Mononuclear cell (primary cell): ENCODE measurements around the gene TH. TPM values are rescaled to one million over a fixed set of nuclear protein-coding genes. Genes with fewer than 3 reads are reported as not detected.

Experiments
- H3K27me3 ChIP-seq: 2 replicates; pipeline ENCODE4 v1.6.0; 2011; ENCODE audit warnings: low read length, control low read depth; ENCODE audit not compliant: insufficient read depth
- H3K4me1 ChIP-seq: 2 replicates; pipeline ENCODE4 v1.5.1; 2011; ENCODE audit warnings: mild to moderate bottlenecking, low read length, control low read depth; ENCODE audit not compliant: insufficient read depth
- H3K4me3 ChIP-seq: 2 replicates; pipeline ENCODE4 v1.5.1; 2011; ENCODE audit warnings: mild to moderate bottlenecking, low read length, moderate library complexity
- H3K9me3 ChIP-seq: 2 replicates; pipeline ENCODE4 v1.5.1; 2011; ENCODE audit warnings: low read depth, mild to moderate bottlenecking, control low read depth, low read length
- total RNA-seq: library from RNA; depleted of rRNA; stranded (reverse); fragments of >200 nt; gene quantifications from one replicate; pipeline ENCODE4 v1.2.3, GENCODE V29; 2012

TH gene
- total RNA-seq, 1 donor = not detected

GRCh38 chr11:2193099-2193887 is 21.7 kb upstream of the TH start:
- peaks cover 20% of the 10 kb centered on the region for H3K4me1 ChIP-seq
- no peaks in the 10 kb centered on the region for H3K27me3 ChIP-seq
- no peak overlapping the region for H3K4me3 ChIP-seq
- H3K9me3 ChIP-seq = no peaks in the 10 kb centered on the region

GRCh38 chr11:2192435-2192834 is 20.8 kb upstream of the TH start:
- no peak overlapping the region for H3K4me3 ChIP-seq
- H3K4me1 ChIP-seq = peaks cover 20% of the 10 kb centered on the region
- no peaks in the 10 kb centered on the region for H3K9me3 ChIP-seq
- no peaks in the 10 kb centered on the region for H3K27me3 ChIP-seq

GRCh38 chr11:2191883-2192282 is 20.3 kb upstream of the TH start:
- no peak overlapping the region for H3K4me3 ChIP-seq
- H3K27me3 ChIP-seq = no peaks in the 10 kb centered on the region
- H3K9me3 ChIP-seq = no peaks in the 10 kb centered on the region
- peaks cover 22% of the 10 kb centered on the region for H3K4me1 ChIP-seq

GRCh38 chr11:2190657-2191471 is 19.2 kb upstream of the TH start:
- Histone ChIP-seq H3K9me3 (no peaks in the 10 kb centered on the region), H3K4me1 (peaks cover 25% of the 10 kb centered on the region), H3K27me3 (no peaks in the 10 kb centered on the region), H3K4me3 (no peak overlapping the region)

GRCh38 chr11:2189938-2190656 is 18.5 kb upstream of the TH start:
- Histone ChIP-seq H3K4me3 (no peak overlapping the region), H3K9me3 (no peaks in the 10 kb centered on the region), H3K27me3 (no peaks in the 10 kb centered on the region), H3K4me1 (peaks cover 25% of the 10 kb centered on the region)

- H3K4me1 ChIP-seq = peaks cover 25% of the 10 kb centered on the region
- no peaks in the 10 kb centered on the region for H3K9me3 ChIP-seq
- no peaks in the 10 kb centered on the region for H3K27me3 ChIP-seq
- no peak overlapping the region for H3K4me3 ChIP-seq
Observed at GRCh38 chr11:2188745-2189144, 17.1 kb upstream of the TH start.

- Histone ChIP-seq H3K4me3 (no peak overlapping the region), H3K9me3 (no peaks in the 10 kb centered on the region), H3K27me3 (no peaks in the 10 kb centered on the region), H3K4me1 (peaks cover 23% of the 10 kb centered on the region)
Observed at GRCh38 chr11:2187280-2187707, 15.7 kb upstream of the TH start.

- Histone ChIP-seq H3K9me3 (no peaks in the 10 kb centered on the region), H3K27me3 (no peaks in the 10 kb centered on the region), H3K4me1 (peaks cover 18% of the 10 kb centered on the region), H3K4me3 (no peak overlapping the region)
Observed at GRCh38 chr11:2186669-2187279, 15.2 kb upstream of the TH start.

- peaks cover 5% of the 10 kb centered on the region for H3K4me1 ChIP-seq
- H3K9me3 ChIP-seq = no peaks in the 10 kb centered on the region
- H3K27me3 ChIP-seq = no peaks in the 10 kb centered on the region
- no peak overlapping the region for H3K4me3 ChIP-seq
Observed at GRCh38 chr11:2185324-2186085, 13.9 kb upstream of the TH start.

GRCh38 chr11:2182692-2183474 is 11.3 kb upstream of the TH start:
- no peaks in the 10 kb centered on the region for H3K9me3 ChIP-seq
- H3K4me3 ChIP-seq = no peak overlapping the region
- H3K27me3 ChIP-seq = no peaks in the 10 kb centered on the region
- peaks cover 5% of the 10 kb centered on the region for H3K4me1 ChIP-seq

GRCh38 chr11:2182075-2182474 is 10.5 kb upstream of the TH start:
- H3K9me3 ChIP-seq = no peaks in the 10 kb centered on the region
- peaks cover 4% of the 10 kb centered on the region for H3K4me1 ChIP-seq
- H3K27me3 ChIP-seq = no peaks in the 10 kb centered on the region
- H3K4me3 ChIP-seq = no peak overlapping the region

- Histone ChIP-seq H3K4me1 (no peaks in the 10 kb centered on the region), H3K27me3 (no peaks in the 10 kb centered on the region), H3K4me3 (no peak overlapping the region), H3K9me3 (no peaks in the 10 kb centered on the region)
Observed at GRCh38 chr11:2180789-2181370, 9.3 kb upstream of the TH start.

- H3K4me3 ChIP-seq = no peak overlapping the region
- no peaks in the 10 kb centered on the region for H3K27me3 ChIP-seq
- no peaks in the 10 kb centered on the region for H3K9me3 ChIP-seq
- no peaks in the 10 kb centered on the region for H3K4me1 ChIP-seq
Observed at GRCh38 chr11:2180347-2180746, 8.7 kb upstream of the TH start.
